AG10803 (cell line): ENCODE results near the gene CXCL9.
A peak's percentile ranks its signal among the peaks of the same experiment; 100 is the strongest.

ENCODE experiments used
- DNase-seq: peaks from one replicate; pipeline ENCODE4 v3.0.0; 2010; ENCODE audit warnings: low read depth
- H3K4me3 ChIP-seq: 2 replicates; pipeline ENCODE4 v1.5.1; 2011; ENCODE audit warnings: mild to moderate bottlenecking, low read length, control low read depth
- CTCF ChIP-seq: conservative IDR thresholded peaks from 2 replicates; pipeline ENCODE4 v1.5.1; 2011; ENCODE audit warnings: mild to moderate bottlenecking, low read length, control low read depth, inconsistent platforms

CXCL9 gene

GRCh38 chr4:76022677-76023076 lies 15.4 kb upstream of the CXCL9 start:
- H3K4me3 ChIP-seq = no peak overlapping the region
- no peak for TF ChIP-seq CTCF
- no peak for DNase-seq

GRCh38 chr4:76022031-76022430 lies 14.7 kb upstream of the CXCL9 start:
- DNase-seq = no peak
- no peak overlapping the region for H3K4me3 ChIP-seq
- no peak for TF ChIP-seq CTCF

- no peak for TF ChIP-seq CTCF
- H3K4me3 ChIP-seq = no peak overlapping the region
- no peak for DNase-seq
Observed at GRCh38 chr4:76017056-76017686, 9.9 kb upstream of the CXCL9 start.

- TF ChIP-seq CTCF = no peak
- no peak for DNase-seq
- no peak overlapping the region for H3K4me3 ChIP-seq
Observed at GRCh38 chr4:76016393-76016792, 9.1 kb upstream of the CXCL9 start.

- TF ChIP-seq CTCF = no peak
- no peak for DNase-seq
- H3K4me3 ChIP-seq = no peak overlapping the region
Observed at GRCh38 chr4:76013540-76013939, 6.2 kb upstream of the CXCL9 start.

- no peak overlapping the region for H3K4me3 ChIP-seq
- TF ChIP-seq CTCF = no peak
- peak; percentile 29 for DNase-seq
Observed at GRCh38 chr4:76012388-76012801, 5.1 kb upstream of the CXCL9 start.

- H3K4me3 ChIP-seq = peak overlapping the region; percentile 26
- peak; percentile 78 for DNase-seq
- TF ChIP-seq CTCF = no peak
Observed at GRCh38 chr4:76011700-76012387, 4.5 kb upstream of the CXCL9 start.
